Measurements from ENCODE around the gene RPL13A.
"Not testable (repeated sequence)": the region's sequence is repeated elsewhere in the genome, so short reads cannot be mapped to it uniquely, and the experiment has no call there.

The RPL13A gene

DNA sequence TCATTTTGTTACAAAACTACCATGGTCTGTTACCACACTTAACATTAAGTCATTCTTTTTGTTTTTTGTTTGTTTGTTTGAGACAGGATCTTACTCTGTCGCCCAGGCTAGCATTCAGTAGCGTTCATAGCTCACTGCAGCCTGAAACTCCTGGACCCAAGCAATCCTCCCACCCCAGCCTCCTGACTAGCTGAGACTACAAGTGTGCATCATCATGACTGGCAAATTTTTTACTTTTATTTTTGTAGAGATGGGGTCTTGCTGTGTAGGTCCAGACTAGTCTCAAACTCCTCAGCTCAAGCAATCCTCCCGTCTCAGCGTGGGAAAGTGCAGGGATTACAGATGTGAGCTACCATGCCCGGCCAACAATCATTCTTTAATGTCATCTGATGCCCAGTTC lies 31.1 kb upstream of the RPL13A start:
- TF ChIP-seq, protein P1, sequence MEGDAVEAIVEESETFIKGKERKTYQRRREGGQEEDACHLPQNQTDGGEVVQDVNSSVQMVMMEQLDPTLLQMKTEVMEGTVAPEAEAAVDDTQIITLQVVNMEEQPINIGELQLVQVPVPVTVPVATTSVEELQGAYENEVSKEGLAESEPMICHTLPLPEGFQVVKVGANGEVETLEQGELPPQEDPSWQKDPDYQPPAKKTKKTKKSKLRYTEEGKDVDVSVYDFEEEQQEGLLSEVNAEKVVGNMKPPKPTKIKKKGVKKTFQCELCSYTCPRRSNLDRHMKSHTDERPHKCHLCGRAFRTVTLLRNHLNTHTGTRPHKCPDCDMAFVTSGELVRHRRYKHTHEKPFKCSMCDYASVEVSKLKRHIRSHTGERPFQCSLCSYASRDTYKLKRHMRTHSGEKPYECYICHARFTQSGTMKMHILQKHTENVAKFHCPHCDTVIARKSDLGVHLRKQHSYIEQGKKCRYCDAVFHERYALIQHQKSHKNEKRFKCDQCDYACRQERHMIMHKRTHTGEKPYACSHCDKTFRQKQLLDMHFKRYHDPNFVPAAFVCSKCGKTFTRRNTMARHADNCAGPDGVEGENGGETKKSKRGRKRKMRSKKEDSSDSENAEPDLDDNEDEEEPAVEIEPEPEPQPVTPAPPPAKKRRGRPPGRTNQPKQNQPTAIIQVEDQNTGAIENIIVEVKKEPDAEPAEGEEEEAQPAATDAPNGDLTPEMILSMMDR (IDR thresholded peaks at IDR 0.05; ENCODE audit: low read depth, low read length): no peak

DNA sequence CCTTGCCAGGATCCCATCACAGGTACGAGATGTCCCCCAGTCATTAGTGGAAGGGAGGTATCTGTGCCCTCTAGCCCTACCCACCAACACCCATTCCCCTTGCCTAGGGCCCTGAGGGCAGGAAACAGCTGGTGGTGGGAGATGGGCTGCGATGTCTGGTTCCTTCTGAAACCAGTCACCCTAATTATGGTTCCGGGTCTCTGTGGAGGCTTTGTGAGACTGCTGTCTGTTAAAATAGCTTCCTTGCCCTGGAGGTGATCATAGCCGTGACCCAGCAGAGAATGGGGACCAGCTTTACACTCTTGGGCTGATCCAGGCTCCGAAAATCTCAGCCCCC lies 28.9 kb upstream of the RPL13A start:
- in situ Hi-C loops (cut with HindIII; ENCODE audit: low sequenced_read_pairs): no loop called here
- H3K4me3 ChIP-seq (ENCODE audit: low read depth, low read length): no peak overlapping the region
- DNase-seq (ENCODE audit: low read depth, low spot score): no peak
- TF ChIP-seq, protein P1 (IDR thresholded peaks at IDR 0.05; ENCODE audit: low read depth, low read length): no peak

More for the DNA sequence above, 31.1 kb upstream of the RPL13A start:
- in situ Hi-C loops (cut with HindIII; ENCODE audit: low sequenced_read_pairs): no loop called here
- DNase-seq (ENCODE audit: low read depth, low spot score): no peak
- no peak overlapping the region for H3K4me3 ChIP-seq (ENCODE audit: low read depth, low read length)

DNA sequence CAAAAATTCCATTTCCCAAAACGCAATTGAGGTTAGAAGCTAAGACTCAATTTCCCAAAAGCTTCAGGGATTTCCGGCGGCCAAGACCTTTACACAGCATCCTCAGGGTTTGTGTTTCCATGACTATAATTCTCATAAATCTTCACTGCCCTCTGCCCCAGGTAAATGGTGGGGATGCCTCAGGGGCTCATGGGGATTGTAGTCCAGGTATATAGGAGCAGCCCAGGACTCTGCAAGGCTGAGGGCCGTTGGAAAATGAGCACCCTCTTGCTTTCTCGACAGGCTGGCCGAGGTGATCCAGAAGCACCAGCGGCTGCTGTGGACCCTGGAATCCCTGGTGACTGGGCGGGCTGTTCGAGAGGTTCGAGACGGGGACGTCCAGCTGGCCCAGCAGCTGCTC lies 28.0 kb upstream of the RPL13A start:
- DNase-seq (ENCODE audit: low read depth, low spot score): no peak
- H3K4me3 ChIP-seq (ENCODE audit: low read depth, low read length): no peak overlapping the region
- TF ChIP-seq, protein P1 (IDR thresholded peaks at IDR 0.05; ENCODE audit: low read depth, low read length): no peak
- in situ Hi-C loops (cut with HindIII; ENCODE audit: low sequenced_read_pairs): no loop called here

DNA sequence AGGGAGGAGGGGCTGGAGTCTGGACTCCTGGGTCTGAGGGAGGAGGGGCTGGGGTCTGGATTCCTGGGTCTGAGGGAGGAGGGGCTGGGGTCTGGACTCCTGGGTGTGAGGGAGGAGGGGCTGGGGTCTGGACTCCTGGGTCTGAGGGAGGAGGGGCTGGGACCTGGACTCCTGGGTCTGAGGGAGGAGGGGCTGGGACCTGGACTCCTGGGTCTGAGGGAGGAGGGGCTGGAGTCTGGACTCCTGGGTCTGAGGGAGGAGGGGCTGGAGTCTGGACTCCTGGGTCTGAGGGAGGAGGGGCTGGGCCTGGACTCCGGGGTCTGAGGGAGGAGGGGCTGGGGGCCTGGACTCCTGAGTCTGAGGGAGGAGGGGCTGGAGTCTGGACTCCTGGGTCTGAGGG lies 26.3 kb upstream of the RPL13A start:
- DNase-seq (ENCODE audit: low read depth, low spot score); H3K4me3 ChIP-seq (ENCODE audit: low read depth, low read length); in situ Hi-C loops (cut with HindIII; ENCODE audit: low sequenced_read_pairs): not testable (repeated sequence)

DNA sequence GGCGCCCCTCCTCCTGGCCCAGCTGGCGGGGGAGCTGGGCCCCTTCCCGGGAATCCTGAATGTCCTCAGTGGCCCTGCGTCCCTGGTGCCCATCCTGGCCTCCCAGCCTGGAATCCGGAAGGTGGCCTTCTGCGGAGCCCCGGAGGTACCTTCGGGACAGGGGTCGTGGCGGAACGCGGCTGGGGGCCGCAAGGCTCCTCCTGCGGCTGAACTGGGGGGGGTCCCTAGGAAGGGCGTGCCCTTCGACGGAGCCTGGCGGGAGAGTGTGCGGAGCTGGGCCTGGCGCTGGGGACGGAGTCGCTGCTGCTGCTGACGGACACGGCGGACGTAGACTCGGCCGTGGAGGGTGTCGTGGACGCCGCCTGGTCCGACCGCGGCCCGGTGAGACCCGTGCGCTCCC lies 25.8 kb upstream of the RPL13A start:
- DNase-seq (ENCODE audit: low read depth, low spot score): no peak
- TF ChIP-seq, protein P1 (IDR thresholded peaks at IDR 0.05; ENCODE audit: low read depth, low read length): no peak
- in situ Hi-C loops (cut with HindIII; ENCODE audit: low sequenced_read_pairs): no loop called here
- no peak overlapping the region for H3K4me3 ChIP-seq (ENCODE audit: low read depth, low read length)

DNA sequence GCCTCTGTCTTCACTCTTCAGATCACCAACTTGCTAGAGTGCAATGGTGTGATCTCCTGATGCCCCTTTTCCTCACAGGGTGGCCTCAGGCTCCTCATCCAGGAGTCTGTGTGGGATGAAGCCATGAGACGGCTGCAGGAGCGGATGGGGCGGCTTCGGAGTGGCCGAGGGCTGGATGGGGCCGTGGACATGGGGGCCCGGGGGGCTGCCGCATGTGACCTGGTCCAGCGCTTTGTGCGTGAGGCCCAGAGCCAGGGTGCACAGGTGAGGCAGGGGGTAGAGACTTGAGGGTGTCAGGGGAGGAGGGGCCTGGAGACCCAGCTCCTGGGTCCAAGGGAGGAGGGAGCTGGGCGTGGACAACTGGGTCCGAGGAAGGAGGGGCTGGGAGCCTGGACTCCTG lies 24.9 kb upstream of the RPL13A start:
- in situ Hi-C loops (cut with HindIII; ENCODE audit: low sequenced_read_pairs): no loop called here
- no peak for DNase-seq (ENCODE audit: low read depth, low spot score)
- TF ChIP-seq, protein P1 (IDR thresholded peaks at IDR 0.05; ENCODE audit: low read depth, low read length): no peak
- H3K4me3 ChIP-seq (ENCODE audit: low read depth, low read length): no peak overlapping the region

DNA sequence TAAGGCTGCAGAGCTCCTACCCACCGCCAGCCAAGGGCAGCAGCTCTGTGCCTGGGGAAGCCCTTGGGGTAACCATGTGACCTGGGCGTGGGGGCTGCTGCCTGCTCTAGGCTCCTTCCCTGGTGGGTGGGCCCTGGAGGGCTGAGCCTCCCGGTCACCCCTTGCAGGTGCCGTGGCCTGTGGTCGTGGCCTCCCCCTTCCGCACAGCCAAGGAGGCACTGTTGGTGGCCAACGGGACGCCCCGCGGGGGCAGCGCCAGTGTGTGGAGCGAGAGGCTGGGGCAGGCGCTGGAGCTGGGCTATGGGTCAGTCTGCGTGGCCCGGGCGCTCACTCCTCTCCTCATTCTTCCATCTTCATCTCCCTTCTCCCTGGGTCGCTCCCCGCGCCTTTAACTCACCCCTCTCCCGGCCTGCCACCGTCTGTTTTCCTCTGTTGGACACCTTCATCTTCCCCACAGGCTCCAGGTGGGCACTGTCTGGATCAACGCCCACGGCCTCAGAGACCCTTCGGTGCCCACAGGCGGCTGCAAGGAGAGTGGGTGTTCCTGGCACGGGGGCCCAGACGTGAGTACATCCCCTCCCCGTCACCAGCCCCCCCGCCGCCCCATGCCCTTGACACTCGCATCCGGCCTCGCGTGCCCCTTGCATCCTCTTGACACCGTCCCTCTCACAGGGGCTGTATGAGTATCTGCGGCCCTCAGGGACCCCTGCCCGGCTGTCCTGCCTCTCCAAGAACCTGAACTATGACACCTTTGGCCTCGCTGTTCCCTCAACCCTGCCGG lies 23.3 kb upstream of the RPL13A start:
- DNase-seq (ENCODE audit: low read depth, low spot score): no peak
- in situ Hi-C loops (cut with HindIII; ENCODE audit: low sequenced_read_pairs): no loop called here
- TF ChIP-seq, protein P1 (IDR thresholded peaks at IDR 0.05; ENCODE audit: low read depth, low read length): no peak
- no peak overlapping the region for H3K4me3 ChIP-seq (ENCODE audit: low read depth, low read length)

Measured in astrocyte of the spinal cord (primary cell).